ENCODE data around the gene MEGF6.

MEGF6 gene

DNA sequence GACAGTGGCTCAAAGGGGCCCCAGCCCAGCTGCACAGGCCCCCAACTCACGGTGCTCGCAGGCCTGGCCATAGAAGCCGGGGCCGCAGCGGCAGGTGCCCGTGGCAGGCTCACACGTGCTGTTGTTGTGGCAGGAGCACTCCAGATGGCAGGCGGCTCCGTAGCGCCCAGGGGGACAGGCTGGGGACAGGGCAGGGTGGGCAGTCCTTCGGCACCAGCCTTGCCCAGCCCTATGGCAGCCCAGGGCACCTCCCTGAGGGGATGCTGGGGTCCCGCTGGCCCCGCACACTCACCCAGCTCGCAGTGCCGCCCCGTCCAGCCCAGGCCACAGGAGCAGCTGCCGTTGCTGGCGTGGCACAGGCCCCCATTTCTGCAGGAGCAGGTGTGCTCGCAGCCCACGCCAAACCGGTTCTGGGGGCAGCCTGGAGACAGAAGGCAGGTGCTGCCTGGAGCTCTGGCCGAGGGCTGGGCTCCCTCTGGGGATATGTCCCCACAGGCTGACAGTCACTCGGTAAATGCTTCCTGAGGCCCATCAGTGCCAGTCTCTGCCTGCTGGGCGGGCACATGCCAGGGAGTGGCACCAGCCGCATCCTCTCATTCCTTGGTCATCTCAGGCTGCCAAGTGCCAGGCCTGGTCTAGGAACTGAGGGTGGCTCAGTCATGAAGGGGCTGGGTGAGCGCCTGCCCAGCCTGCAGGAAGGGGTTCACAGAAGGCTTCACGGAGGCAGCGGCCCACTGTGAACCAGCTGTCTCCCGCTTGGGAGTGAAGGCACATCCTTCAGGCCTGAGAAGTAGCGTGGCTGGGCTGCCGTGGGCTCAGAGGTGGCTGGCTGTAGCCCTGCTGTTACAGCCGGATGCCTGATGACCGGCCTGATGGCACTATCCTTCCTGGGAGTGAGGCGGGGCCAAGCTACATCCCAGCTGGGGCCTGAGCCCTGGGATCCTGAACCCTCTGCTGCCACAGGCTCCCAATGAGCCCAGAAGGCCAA, 116.7 kb downstream of the MEGF6 start:
- TF ChIP-seq, protein P1, sequence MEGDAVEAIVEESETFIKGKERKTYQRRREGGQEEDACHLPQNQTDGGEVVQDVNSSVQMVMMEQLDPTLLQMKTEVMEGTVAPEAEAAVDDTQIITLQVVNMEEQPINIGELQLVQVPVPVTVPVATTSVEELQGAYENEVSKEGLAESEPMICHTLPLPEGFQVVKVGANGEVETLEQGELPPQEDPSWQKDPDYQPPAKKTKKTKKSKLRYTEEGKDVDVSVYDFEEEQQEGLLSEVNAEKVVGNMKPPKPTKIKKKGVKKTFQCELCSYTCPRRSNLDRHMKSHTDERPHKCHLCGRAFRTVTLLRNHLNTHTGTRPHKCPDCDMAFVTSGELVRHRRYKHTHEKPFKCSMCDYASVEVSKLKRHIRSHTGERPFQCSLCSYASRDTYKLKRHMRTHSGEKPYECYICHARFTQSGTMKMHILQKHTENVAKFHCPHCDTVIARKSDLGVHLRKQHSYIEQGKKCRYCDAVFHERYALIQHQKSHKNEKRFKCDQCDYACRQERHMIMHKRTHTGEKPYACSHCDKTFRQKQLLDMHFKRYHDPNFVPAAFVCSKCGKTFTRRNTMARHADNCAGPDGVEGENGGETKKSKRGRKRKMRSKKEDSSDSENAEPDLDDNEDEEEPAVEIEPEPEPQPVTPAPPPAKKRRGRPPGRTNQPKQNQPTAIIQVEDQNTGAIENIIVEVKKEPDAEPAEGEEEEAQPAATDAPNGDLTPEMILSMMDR (IDR thresholded peaks at IDR 0.05; ENCODE audit: insufficient read depth, low read depth, low read length, missing control alignments) = no peak
- H3K4me3 ChIP-seq (ENCODE audit: low read depth, low read length) = no peak overlapping the region
- no peak for DNase-seq (ENCODE audit: low read depth)

DNA sequence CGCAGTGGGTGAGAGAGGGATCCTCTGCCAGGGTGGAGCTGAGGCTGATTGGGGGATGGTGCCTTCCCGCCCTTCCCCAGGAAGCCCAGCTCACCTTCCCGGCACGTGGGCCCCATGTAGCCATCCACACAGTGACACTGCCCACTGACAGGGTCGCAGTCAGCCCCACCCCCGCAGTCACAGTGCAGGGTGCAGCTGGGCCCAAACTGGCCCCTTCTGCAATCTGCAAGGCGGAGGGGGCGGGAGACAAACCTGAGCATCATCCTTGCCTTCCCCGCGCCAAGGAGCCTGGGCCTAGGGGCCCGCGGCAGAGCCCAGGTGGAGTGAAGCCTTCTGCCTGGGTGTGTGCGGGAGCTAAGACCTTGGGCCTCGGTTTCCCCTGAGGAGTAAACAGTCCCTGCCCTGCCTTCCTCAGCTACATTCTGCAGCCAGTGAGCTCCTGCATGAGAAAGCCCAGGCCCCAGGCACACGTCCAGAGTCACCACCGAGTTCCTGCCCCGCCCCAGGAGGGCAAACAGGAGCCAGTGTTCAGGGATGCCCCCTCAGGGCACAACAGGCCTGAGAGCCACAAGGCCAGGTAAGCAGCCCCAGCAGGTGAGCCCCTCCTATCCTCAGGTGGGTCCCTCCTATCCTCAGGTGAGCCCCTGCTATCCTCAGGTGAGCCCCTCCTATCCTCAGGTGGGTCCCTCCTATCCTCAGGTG, 118.6 kb downstream of the MEGF6 start:
- no peak for DNase-seq (ENCODE audit: low read depth)
- TF ChIP-seq, protein P1 (IDR thresholded peaks at IDR 0.05; ENCODE audit: insufficient read depth, low read depth, low read length, missing control alignments) = no peak

DNA sequence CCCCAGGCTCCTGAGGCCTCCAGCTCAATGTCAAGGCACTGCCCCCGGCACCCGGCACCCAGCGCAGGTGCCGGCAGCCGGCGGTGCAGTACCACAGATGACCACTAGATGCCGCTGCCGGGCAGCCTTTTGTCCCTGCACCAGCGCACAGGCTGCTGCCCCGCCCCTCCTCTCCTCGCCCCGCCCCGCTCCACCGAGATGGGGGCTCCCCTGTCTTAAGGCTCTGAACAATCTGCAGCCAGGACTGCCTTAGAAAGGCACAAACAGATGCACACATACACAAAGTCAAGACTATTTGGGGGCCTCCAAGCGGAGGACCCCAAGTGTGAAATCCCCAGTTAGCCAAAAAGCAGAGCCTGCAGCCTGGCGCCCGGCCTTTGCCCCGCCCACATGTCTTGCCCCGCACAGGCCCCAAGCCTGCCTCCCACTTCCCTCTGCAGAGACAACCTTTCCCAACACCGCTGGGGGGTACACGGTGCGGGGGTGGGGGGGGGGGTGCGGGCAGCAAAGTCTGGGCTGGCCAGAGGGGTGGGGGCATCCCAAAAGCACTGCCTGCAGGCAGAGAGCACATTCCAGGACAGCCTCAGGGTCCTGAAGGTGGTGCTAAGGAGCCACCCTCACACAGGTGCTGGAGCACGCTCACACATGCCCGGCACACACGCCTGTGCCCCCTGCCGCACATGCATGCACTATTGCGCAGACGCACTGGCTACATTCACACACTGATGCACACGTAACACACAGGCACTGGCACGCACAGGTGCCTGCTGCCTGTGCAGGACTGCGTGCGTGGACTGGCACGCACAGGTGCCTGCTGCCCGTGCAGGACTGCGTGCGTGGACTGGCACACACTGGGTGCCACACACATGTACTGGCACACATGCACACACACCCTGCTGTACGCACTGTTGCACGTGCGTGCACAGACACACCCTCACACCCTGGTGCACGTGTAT, 119.7 kb downstream of the MEGF6 start:
- H3K4me3 ChIP-seq (ENCODE audit: low read depth, low read length) = no peak overlapping the region

More for the DNA sequence above, 118.6 kb downstream of the MEGF6 start:
- no peak overlapping the region for H3K4me3 ChIP-seq (ENCODE audit: low read depth, low read length)

DNA sequence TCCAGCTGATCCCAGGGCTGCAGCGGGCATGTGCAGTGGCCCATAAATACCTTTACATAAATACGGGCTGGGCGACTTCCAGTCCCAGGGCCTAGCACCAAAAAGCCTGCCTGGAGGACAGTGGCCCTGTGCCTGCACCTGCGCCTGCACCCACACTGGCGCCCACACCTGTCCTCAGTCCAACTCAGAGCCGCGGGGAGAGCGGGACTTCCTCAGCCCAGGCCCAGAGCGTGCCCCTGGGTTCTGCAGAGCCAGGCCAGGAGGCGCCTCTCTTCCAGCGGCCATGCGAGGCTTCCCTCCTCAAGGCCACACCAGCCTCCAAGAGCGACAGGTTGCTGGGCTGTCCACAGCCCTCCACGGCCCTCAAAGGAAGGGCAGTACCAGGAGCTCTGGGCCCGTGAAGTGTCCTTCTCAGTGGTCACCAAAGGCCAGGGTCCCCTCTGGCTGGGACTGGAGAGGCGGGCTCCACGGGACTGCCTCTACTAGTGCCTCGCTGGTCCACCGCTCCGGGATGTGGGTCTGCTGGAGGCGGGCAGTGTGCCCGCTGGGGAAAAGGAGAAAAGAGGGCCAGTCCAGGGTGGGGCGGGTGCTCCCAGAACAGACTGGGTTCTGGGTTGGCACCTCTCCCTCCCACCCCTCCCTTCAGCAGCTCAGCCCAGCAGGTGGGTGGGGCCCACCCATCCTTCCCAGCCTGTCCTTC, 121.1 kb downstream of the MEGF6 start:
- TF ChIP-seq, protein P1 (IDR thresholded peaks at IDR 0.05; ENCODE audit: insufficient read depth, low read depth, low read length, missing control alignments) = no peak
- H3K4me3 ChIP-seq (ENCODE audit: low read depth, low read length) = no peak overlapping the region
- DNase-seq (ENCODE audit: low read depth) = no peak

More for the DNA sequence above, 119.7 kb downstream of the MEGF6 start:
- TF ChIP-seq, protein P1 (IDR thresholded peaks at IDR 0.05; ENCODE audit: insufficient read depth, low read depth, low read length, missing control alignments) = peak; percentile 94
- peak; percentile 69 for DNase-seq (ENCODE audit: low read depth)

DNA sequence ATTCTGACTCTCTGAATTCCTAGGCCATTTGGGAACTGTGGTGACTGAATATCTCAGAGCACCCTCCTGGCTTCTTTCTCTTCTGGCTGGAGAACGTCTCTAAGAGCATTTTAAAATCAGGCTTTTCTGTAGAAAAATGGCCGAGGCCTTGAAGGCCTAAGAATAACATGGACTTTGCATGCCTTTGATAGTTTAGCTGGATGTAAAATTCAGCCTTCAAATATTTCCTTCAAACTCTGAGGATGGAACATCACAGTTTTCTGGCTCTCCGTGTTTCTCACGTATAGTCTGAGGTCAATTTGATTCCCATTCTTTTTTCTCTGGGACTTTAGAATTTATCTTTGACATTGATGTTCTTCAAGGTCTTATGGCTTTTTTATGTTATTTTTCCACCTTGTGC, 122.9 kb downstream of the MEGF6 start:
- no peak overlapping the region for H3K4me3 ChIP-seq (ENCODE audit: low read depth, low read length)
- TF ChIP-seq, protein P1 (IDR thresholded peaks at IDR 0.05; ENCODE audit: insufficient read depth, low read depth, low read length, missing control alignments) = no peak
- DNase-seq (ENCODE audit: low read depth) = no peak

DNA sequence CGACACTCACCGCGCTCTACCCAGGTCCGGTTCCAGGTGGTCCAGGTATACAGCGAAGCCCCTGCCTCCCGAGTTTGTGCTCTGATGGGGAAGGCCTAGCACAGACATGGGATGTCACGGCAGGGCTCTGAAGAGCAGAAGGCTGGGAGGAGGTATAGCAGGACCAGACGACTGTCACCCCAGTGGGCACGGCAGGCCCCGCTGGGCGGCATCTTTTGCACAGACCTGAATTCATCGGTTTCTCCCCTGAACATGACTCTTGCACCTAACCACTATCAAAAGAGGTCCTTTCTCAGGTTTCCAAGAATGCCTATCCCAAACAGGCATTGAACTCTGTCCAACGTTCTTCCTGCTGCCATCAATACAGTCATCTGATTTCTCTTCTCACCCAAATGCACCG, 126.3 kb downstream of the MEGF6 start:
- DNase-seq (ENCODE audit: low read depth) = no peak
- TF ChIP-seq, protein P1 (IDR thresholded peaks at IDR 0.05; ENCODE audit: insufficient read depth, low read depth, low read length, missing control alignments) = no peak

More for the DNA sequence above, 126.3 kb downstream of the MEGF6 start:
- no peak overlapping the region for H3K4me3 ChIP-seq (ENCODE audit: low read depth, low read length)
